ENCODE measurements around the gene EBF3.

The EBF3 gene

DNA sequence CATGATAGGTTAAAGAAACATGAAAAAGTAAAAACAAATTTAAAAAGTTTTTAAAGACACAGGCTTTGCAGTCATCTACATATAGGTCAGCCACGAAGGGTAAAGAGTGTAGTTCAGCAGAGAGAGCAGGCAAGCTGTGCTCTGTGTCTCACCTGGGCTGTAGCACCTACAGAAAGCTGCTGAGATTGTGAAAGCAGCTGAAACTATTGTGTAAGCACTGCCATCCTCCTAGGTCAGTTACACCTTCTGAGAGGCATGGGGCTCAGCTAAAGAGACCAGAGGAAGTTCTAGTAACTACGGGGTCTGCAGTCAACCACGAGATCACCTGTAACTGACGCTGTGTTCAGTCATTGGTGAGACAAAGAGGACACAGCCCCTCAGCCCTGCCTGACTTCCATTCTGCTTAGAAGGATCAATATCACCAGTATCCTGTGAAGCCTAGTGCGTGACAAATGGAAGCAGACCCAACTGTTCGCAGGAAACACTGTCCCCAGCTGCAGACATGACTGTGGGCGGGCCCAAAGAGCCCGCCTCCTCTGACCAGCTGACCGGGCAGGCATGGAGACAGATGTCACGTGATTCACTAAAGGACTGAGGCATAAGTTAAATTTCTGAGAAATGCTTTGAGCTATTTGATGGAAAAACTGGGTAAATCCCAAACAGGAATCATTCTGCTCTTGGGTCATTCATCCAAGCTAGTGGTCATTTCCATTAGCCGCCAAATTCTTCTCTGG is 87.9 kb downstream of the EBF3 start:
- H3K27ac Mint-ChIP-seq = no peak overlapping the region
- no peak overlapping the region for H3K4me3 Mint-ChIP-seq
- H3K4me1 Mint-ChIP-seq = peaks cover 2% of the 10 kb centered on the region
- no peaks in the 10 kb centered on the region for H3K9me3 Mint-ChIP-seq
- H3K27me3 Mint-ChIP-seq = peaks cover 2% of the 10 kb centered on the region
- no peaks in the 10 kb centered on the region for H3K36me3 Mint-ChIP-seq

GRCh38 chr10:129873351-129873750 is 90.7 kb downstream of the EBF3 start:
- Mint-ChIP-seq H3K4me3 (no peak overlapping the region), H3K4me1 (peaks cover 5% of the 10 kb centered on the region), H3K9me3 (no peaks in the 10 kb centered on the region), H3K27me3 (peaks cover 2% of the 10 kb centered on the region), H3K36me3 (no peaks in the 10 kb centered on the region), H3K27ac (no peak overlapping the region)

DNA sequence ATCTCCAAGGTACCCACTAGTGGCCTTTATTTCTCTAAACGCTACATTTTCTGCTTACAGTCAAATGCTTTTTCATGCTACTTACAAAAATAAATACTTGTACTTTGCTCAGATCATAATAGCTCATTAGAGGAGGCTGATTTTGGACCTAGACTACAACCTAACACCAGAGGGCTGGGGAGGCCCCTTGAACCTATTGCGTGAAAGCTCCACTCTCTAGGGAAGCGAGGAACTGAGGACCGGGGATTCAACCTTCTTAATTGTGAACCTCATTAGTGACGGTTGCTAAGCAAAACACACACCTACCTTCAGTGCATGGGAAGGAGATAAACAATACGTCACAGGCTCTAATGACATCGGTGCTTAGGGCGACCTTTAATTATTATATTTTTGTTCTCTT is 92.1 kb downstream of the EBF3 start:
- no peak overlapping the region for H3K4me3 Mint-ChIP-seq
- peaks cover 2% of the 10 kb centered on the region for H3K27me3 Mint-ChIP-seq
- no peaks in the 10 kb centered on the region for H3K9me3 Mint-ChIP-seq
- no peak overlapping the region for H3K27ac Mint-ChIP-seq
- no peaks in the 10 kb centered on the region for H3K36me3 Mint-ChIP-seq
- peaks cover 5% of the 10 kb centered on the region for H3K4me1 Mint-ChIP-seq

- H3K4me1 Mint-ChIP-seq = peaks cover 5% of the 10 kb centered on the region
- no peaks in the 10 kb centered on the region for H3K36me3 Mint-ChIP-seq
- no peak overlapping the region for H3K4me3 Mint-ChIP-seq
- H3K27ac Mint-ChIP-seq = no peak overlapping the region
- H3K9me3 Mint-ChIP-seq = no peaks in the 10 kb centered on the region
- H3K27me3 Mint-ChIP-seq = peaks cover 2% of the 10 kb centered on the region
Observed at GRCh38 chr10:129870961-129871621, 93.0 kb downstream of the EBF3 start.

DNA sequence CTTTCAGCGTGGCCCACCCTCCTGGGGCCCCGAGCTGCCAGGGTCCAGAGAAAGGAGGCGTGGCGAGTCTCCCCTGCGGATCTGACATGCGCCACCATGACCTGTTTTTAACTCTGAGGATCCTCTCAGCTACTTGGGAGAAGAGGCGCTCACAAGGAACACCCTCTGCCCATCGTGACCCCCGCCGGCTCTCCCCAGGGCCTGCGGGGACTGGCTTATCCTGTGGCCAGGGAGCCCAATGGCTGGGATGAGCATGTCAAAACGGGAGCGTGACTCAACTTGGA is 93.7 kb downstream of the EBF3 start:
- Mint-ChIP-seq H3K4me1 (peaks cover 5% of the 10 kb centered on the region), H3K27me3 (peaks cover 2% of the 10 kb centered on the region), H3K27ac (no peak overlapping the region), H3K4me3 (no peak overlapping the region), H3K36me3 (no peaks in the 10 kb centered on the region), H3K9me3 (no peaks in the 10 kb centered on the region)

DNA sequence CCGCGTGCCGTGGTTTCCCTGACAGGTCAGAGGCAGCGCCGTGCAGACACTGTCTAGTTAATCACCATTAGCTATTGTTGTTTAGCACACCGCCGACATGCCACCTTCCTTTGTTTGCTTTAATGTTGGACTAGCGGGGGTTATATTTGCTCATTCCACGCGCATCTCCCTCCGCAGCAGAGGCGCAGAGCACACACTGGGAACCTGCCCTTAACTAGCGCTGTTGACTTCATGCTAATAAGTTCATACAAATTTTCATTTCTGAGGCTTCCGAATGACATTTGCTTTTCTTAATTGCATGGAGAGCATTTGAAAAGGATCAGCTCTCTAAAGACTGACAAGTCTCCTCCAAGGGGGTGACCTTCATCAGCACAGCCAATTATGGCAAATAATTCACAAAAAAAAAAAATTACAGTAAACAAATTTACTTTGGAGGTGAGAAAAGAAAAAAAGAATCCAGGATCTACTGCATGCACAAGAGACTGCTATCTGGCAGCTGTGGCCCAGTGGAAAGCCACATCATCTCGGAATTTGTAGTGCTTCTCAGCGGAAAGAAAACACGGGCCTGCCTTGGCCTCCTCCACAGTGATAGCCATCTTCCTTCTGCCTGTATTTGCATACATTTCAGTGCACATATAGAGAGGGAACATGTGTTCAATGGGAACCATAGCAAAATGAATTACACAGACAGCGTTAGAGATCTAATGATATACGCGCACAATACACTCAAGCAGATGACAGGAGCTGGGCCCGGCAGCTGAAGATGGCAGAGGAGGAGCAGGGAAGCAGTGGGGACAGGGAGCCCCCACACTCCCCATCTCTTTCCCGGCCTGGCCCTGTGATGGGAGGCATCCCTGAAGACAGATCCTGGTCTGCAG is 94.2 kb downstream of the EBF3 start:
- Mint-ChIP-seq H3K27me3 (peaks cover 2% of the 10 kb centered on the region), H3K4me1 (peaks cover 5% of the 10 kb centered on the region), H3K9me3 (no peaks in the 10 kb centered on the region), H3K27ac (no peak overlapping the region), H3K36me3 (no peaks in the 10 kb centered on the region), H3K4me3 (no peak overlapping the region)

GRCh38 chr10:129868449-129869035 is 95.5 kb downstream of the EBF3 start:
- peaks cover 5% of the 10 kb centered on the region for H3K4me1 Mint-ChIP-seq
- no peak overlapping the region for H3K4me3 Mint-ChIP-seq
- H3K27ac Mint-ChIP-seq = no peak overlapping the region
- H3K27me3 Mint-ChIP-seq = no peaks in the 10 kb centered on the region
- no peaks in the 10 kb centered on the region for H3K9me3 Mint-ChIP-seq
- no peaks in the 10 kb centered on the region for H3K36me3 Mint-ChIP-seq

DNA sequence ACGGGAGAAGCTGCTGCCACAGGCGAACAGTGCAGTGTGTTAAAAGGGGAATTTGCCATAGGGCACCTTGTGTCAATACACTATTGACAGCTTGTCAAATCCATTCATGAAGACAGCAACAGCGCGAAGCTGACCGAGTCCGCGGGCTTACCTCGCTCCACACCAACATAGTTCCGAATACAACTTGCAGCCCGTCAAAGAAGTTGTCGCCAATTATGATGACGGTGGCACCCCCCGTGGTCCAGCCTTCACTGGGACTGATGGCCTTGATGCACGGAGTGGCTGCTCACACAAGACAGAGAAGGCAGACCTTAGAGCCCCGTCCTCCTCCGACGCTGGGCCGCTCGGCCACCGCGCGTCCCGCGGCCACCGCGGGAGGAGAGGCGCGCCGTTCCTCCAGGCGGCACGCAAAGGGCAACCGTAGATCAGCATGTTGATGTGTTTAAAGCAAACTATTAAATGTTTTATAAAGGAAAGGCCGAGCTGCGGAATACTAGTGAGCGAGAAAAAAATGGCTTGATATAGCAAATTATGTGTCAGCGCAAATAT is 96.4 kb downstream of the EBF3 start:
- H3K4me3 Mint-ChIP-seq = no peak overlapping the region
- H3K36me3 Mint-ChIP-seq = no peaks in the 10 kb centered on the region
- peaks cover 5% of the 10 kb centered on the region for H3K4me1 Mint-ChIP-seq
- no peaks in the 10 kb centered on the region for H3K27me3 Mint-ChIP-seq
- H3K9me3 Mint-ChIP-seq = no peaks in the 10 kb centered on the region
- no peak overlapping the region for H3K27ac Mint-ChIP-seq

- Mint-ChIP-seq H3K9me3 (no peaks in the 10 kb centered on the region), H3K27ac (no peak overlapping the region), H3K36me3 (no peaks in the 10 kb centered on the region), H3K4me3 (no peak overlapping the region), H3K4me1 (peaks cover 5% of the 10 kb centered on the region), H3K27me3 (no peaks in the 10 kb centered on the region)
Observed at GRCh38 chr10:129866894-129867293, 97.2 kb downstream of the EBF3 start.

GRCh38 chr10:129865960-129866359 is 98.1 kb downstream of the EBF3 start:
- H3K36me3 Mint-ChIP-seq = no peaks in the 10 kb centered on the region
- no peak overlapping the region for H3K4me3 Mint-ChIP-seq
- H3K9me3 Mint-ChIP-seq = no peaks in the 10 kb centered on the region
- H3K4me1 Mint-ChIP-seq = peaks cover 1% of the 10 kb centered on the region
- no peaks in the 10 kb centered on the region for H3K27me3 Mint-ChIP-seq
- H3K27ac Mint-ChIP-seq = no peak overlapping the region

DNA sequence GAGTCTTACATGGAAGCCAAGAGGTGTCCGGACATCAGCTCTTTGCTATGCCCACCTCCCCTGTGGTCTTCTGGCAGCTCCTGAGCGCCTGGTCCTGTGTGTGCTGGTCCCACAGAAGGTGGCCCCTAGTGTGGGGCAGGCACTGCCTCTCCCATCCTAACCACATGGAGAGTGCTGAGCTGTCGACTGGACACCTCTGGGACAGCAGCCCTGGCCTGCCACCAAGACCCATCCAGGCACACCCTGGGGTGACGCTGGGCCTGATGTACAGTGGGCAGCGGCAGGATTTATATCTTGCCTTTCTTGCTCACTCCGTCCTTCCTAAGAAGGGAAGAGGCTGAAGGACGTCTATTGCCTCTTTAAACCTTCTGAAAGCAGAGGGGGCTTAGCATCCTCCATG is 98.7 kb downstream of the EBF3 start:
- H3K4me1 Mint-ChIP-seq = no peaks in the 10 kb centered on the region
- H3K27ac Mint-ChIP-seq = no peak overlapping the region

DNA sequence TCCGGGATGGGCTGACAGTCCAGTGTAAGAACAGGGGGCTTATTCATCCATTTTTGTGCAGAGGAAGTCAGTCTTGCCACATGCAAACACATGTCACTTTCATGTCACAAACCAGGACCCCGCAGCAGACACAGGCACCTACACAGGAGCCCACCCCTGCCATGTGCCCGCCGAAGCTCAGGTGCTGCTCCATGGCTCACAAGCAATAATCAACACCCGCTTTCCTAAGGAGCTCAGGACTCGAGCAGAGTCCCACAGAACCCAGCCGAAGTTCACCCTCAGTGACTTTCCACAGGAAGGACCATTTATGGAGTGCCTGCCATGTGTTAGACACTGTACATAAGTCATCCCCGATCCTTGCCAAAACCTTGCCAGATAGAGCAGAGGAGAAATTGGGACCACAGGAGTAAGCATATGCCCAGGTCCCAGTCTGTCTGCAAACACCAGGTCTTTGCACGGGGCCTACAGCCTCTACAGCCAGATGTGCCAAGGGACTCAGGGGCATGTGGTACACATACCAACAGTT is 99.4 kb downstream of the EBF3 start:
- H3K9me3 Mint-ChIP-seq = no peaks in the 10 kb centered on the region
- H3K36me3 Mint-ChIP-seq = no peaks in the 10 kb centered on the region
- no peaks in the 10 kb centered on the region for H3K4me1 Mint-ChIP-seq
- H3K27me3 Mint-ChIP-seq = no peaks in the 10 kb centered on the region
- H3K27ac Mint-ChIP-seq = no peak overlapping the region
- H3K4me3 Mint-ChIP-seq = no peak overlapping the region

More for the DNA sequence above, 98.7 kb downstream of the EBF3 start:
- Mint-ChIP-seq H3K27me3 (no peaks in the 10 kb centered on the region), H3K4me3 (no peak overlapping the region), H3K36me3 (no peaks in the 10 kb centered on the region), H3K9me3 (no peaks in the 10 kb centered on the region)

DNA sequence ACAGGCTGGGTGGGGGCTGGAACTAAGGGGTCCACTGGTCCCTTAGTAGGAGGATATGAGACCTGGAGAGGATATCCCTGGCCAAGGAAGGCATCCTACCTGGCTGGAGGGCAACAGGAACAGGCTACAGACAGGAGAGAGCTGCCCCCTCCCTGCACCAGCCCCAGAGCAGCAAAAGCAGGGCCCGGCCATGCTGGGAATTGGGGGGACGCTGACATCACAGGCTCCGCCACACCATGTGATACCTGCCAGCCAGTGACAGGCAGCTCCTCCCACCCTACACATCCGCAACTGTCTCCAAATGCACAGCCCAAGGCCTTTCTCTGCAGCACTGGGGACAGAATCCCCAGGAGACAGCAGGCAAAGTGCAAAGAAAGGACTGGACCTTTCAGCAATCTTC is 100.0 kb downstream of the EBF3 start:
- Mint-ChIP-seq H3K27ac (no peak overlapping the region), H3K36me3 (no peaks in the 10 kb centered on the region), H3K27me3 (no peaks in the 10 kb centered on the region), H3K9me3 (no peaks in the 10 kb centered on the region), H3K4me3 (no peak overlapping the region), H3K4me1 (no peaks in the 10 kb centered on the region)

- H3K36me3 Mint-ChIP-seq = no peaks in the 10 kb centered on the region
- no peaks in the 10 kb centered on the region for H3K4me1 Mint-ChIP-seq
- no peaks in the 10 kb centered on the region for H3K9me3 Mint-ChIP-seq
- H3K27ac Mint-ChIP-seq = no peak overlapping the region
- no peaks in the 10 kb centered on the region for H3K27me3 Mint-ChIP-seq
- no peak overlapping the region for H3K4me3 Mint-ChIP-seq
Observed at GRCh38 chr10:129863201-129863663, 100.8 kb downstream of the EBF3 start.

DNA sequence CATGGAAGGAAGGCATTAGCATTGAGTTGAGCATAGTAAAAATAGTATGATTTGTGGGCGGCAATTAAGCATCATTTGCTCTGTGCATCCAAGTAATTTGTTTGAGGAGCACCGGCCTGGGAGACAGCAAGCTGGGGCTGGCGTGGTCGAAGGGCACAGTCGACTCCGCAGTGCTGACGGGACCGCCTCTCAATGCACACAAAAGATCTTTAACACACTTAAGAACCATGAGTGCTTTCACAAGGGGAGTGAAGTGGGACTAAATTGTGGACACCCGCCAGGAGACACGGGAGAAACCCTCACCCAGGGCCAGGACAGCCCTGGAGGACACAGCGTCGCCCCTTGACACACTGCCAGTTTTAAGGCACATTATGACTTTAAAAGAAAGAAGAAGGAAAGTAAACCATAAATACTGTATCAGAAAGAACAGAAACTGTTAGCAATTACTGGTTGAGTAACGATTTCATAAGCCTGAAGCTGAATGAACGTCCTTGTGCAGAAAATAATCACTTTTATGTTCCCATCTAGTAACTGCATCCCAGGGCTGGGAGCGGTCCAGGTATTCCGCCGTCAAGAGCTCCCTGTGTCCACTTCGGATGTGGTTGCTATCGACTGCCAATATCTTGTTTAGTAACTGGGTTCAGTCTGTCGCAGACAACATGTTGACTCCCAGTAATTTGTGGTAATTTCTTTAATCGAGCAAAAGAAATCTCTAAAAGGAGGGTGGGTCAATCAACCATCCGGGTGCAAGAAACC is 102.1 kb downstream of the EBF3 start:
- H3K36me3 Mint-ChIP-seq = no peaks in the 10 kb centered on the region
- peaks cover 2% of the 10 kb centered on the region for H3K27me3 Mint-ChIP-seq
- no peaks in the 10 kb centered on the region for H3K4me1 Mint-ChIP-seq

More for the DNA sequence above, 102.1 kb downstream of the EBF3 start:
- no peak overlapping the region for H3K27ac Mint-ChIP-seq
- no peaks in the 10 kb centered on the region for H3K9me3 Mint-ChIP-seq
- no peak overlapping the region for H3K4me3 Mint-ChIP-seq

Measured in activated naive CD4-positive, alpha-beta T cell treated with anti-CD3 and anti-CD28 coated beads, Interleukin-2, amount 50 U/mL, for 24 hours (primary cell).